PC-3 (cell line): Measurements from ENCODE around the gene BTN1A1. TPM values are rescaled to one million over a fixed set of nuclear protein-coding genes. Genes with fewer than 3 reads are reported as not detected.

Experiments used
- ATAC-seq: fragments of 200-7000 bp; cut with Tn5 transposase; 2 replicates; pipeline ENCODE4 v1.9.1; 2020; ENCODE audit warnings: mild to moderate bottlenecking, moderate library complexity
- BruUV-seq: library from RNA; stranded (reverse); fragments of 400-500 nt; replicated peaks from 2 replicates; lab custom pipeline; 2021; lab: Mats Ljungman, UMichigan
- CTCF ChIA-PET: fragments of 300-600 bp; sonication (Branson Sonifier 250); formaldehyde crosslinking; loops from one replicate; lab custom pipeline; 2022; ENCODE audit warnings: antibody characterized with exemption; lab: Charles Lee
- POLR2A ChIA-PET: fragments of 300-600 bp; sonication (Branson Sonifier 250); formaldehyde crosslinking; loops from one replicate; lab custom pipeline; 2022; ENCODE audit warnings: antibody characterized with exemption; ENCODE audit not compliant: unreplicated experiment; lab: Charles Lee
- DNase-seq: peaks from one replicate; pipeline ENCODE4 v3.0.0-alpha.2; 2015
- H2AFZ ChIP-seq: fragments of 300-600 bp; sonication (generic); 2 replicates; pipeline ENCODE4 v1.6.0; 2016; ENCODE audit warnings: antibody characterized with exemption, low read length
- H3F3A ChIP-seq: fragments of 300-600 bp; sonication (generic); one replicate; pipeline ENCODE4 v1.6.0; 2017; ENCODE audit warnings: antibody characterized with exemption, low read length, control low read depth, mild to moderate bottlenecking; ENCODE audit not compliant: unreplicated experiment
- H3K27ac ChIP-seq: fragments of 300-600 bp; sonication (generic); 2 replicates; pipeline ENCODE4 v1.5.1; 2016; ENCODE audit warnings: mild to moderate bottlenecking, low read length
- H3K27me3 ChIP-seq: fragments of 300-600 bp; sonication (generic); 2 replicates; pipeline ENCODE4 v1.6.1; 2016; ENCODE audit warnings: low read length, mixed read lengths
- H3K36me3 ChIP-seq: fragments of 300-600 bp; sonication (generic); 2 replicates; pipeline ENCODE4 v1.6.1; 2016; ENCODE audit warnings: low read depth, mixed run types, low read length, mixed read lengths
- H3K4me1 ChIP-seq: fragments of 300-600 bp; sonication (generic); 2 replicates; pipeline ENCODE4 v1.5.1; 2016; ENCODE audit warnings: low read length; ENCODE audit not compliant: insufficient read depth
- H3K4me2 ChIP-seq: fragments of 300-600 bp; sonication (generic); 2 replicates; pipeline ENCODE4 v1.6.0; 2016; ENCODE audit warnings: low read length
- H3K4me3 ChIP-seq: fragments of 300-600 bp; sonication (generic); 2 replicates; pipeline ENCODE4 v1.5.1; 2016; ENCODE audit warnings: mild to moderate bottlenecking, low read length, mixed read lengths
- H3K79me2 ChIP-seq: fragments of 300-600 bp; sonication (generic); 2 replicates; pipeline ENCODE4 v1.6.1; 2017; ENCODE audit warnings: low read length, mixed read lengths
- H3K9ac ChIP-seq: fragments of 300-600 bp; sonication (generic); 2 replicates; pipeline ENCODE4 v1.6.0; 2016; ENCODE audit warnings: mild to moderate bottlenecking, low read length
- H3K9me2 ChIP-seq: fragments of 300-600 bp; sonication (generic); replicated peaks from 2 replicates; pipeline ENCODE4 v1.6.1; 2016; ENCODE audit warnings: mixed run types, low read length, mixed read lengths
- H3K9me3 ChIP-seq: fragments of 300-600 bp; sonication (generic); 2 replicates; pipeline ENCODE4 v1.6.1; 2016; ENCODE audit warnings: low read length, mixed read lengths
- H4K20me1 ChIP-seq: fragments of 300-600 bp; sonication (generic); 2 replicates; pipeline ENCODE4 v1.6.1; 2016; ENCODE audit warnings: low read length, mixed read lengths
- EZH2 ChIP-seq: fragments of 300-600 bp; sonication (generic); IDR thresholded peaks from one replicate; pipeline ENCODE4 v1.6.1; 2017; ENCODE audit warnings: antibody characterized with exemption, mild to moderate bottlenecking, low read length; ENCODE audit not compliant: unreplicated experiment
- EZH2phosphoT487 ChIP-seq: fragments of 300-600 bp; sonication (generic); IDR thresholded peaks from 2 replicates; pipeline ENCODE4 v1.6.1; 2018; ENCODE audit warnings: mild to moderate bottlenecking, antibody characterized with exemption, low read length, borderline replicate concordance
- intact Hi-C: fragments of 100-400 bp; cut with micrococcal nuclease; formaldehyde crosslinking; loops from 2 replicates; pipeline ENCODE4 v1.9.0; 2023
- total RNA-seq: library from RNA; depleted of rRNA; stranded (reverse); fragments of >200 nt; gene quantifications from 2 replicates; pipeline ENCODE4 v1.2.3, GENCODE V29; 2014
- TF ChIP-seq, protein P1 (sequence below): fragments of 300-600 bp; sonication (generic); conservative IDR thresholded peaks from 2 replicates; pipeline ENCODE4 v1.5.1; 2017; ENCODE audit warnings: antibody characterized with exemption, low read depth, mild to moderate bottlenecking, low read length

BTN1A1 gene
- total RNA-seq, 1 experiment from 2014 or later, result not detected

GRCh38 chr6:26501482-26501986 lies 1.4 kb downstream of the BTN1A1 start:
- H3K27ac ChIP-seq, result no peak overlapping the region
- peaks cover 7% of the 10 kb centered on the region; the same call in 1 of the 2 replicates for H3K4me1 ChIP-seq
- BruUV-seq, result no TSS peak
- no peaks in the 10 kb centered on the region for H3K9me2 ChIP-seq
- no peaks in the 10 kb centered on the region for H3K27me3 ChIP-seq
- H3K9me3 ChIP-seq, result no peaks in the 10 kb centered on the region
- H2AFZ ChIP-seq, result no peak overlapping the region
- no peaks in the 10 kb centered on the region for H4K20me1 ChIP-seq
- H3K4me3 ChIP-seq, result no peak overlapping the region
- H3K36me3 ChIP-seq, result no peaks in the 10 kb centered on the region
- CTCF ChIA-PET, result no interaction called here
- intact Hi-C loops, result no loop called here
- no peak overlapping the region for H3K4me2 ChIP-seq
- no peak overlapping the region for H3K9ac ChIP-seq
- no peaks in the 10 kb centered on the region for H3F3A ChIP-seq
- ATAC-seq, result no peak
- no peak for TF ChIP-seq EZH2
- no peak for TF ChIP-seq EZH2phosphoT487
- TF ChIP-seq, protein P1, sequence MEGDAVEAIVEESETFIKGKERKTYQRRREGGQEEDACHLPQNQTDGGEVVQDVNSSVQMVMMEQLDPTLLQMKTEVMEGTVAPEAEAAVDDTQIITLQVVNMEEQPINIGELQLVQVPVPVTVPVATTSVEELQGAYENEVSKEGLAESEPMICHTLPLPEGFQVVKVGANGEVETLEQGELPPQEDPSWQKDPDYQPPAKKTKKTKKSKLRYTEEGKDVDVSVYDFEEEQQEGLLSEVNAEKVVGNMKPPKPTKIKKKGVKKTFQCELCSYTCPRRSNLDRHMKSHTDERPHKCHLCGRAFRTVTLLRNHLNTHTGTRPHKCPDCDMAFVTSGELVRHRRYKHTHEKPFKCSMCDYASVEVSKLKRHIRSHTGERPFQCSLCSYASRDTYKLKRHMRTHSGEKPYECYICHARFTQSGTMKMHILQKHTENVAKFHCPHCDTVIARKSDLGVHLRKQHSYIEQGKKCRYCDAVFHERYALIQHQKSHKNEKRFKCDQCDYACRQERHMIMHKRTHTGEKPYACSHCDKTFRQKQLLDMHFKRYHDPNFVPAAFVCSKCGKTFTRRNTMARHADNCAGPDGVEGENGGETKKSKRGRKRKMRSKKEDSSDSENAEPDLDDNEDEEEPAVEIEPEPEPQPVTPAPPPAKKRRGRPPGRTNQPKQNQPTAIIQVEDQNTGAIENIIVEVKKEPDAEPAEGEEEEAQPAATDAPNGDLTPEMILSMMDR, result no peak
- no peaks in the 10 kb centered on the region for H3K79me2 ChIP-seq
- DNase-seq, result no peak
- POLR2A ChIA-PET, result no interaction called here

DNA sequence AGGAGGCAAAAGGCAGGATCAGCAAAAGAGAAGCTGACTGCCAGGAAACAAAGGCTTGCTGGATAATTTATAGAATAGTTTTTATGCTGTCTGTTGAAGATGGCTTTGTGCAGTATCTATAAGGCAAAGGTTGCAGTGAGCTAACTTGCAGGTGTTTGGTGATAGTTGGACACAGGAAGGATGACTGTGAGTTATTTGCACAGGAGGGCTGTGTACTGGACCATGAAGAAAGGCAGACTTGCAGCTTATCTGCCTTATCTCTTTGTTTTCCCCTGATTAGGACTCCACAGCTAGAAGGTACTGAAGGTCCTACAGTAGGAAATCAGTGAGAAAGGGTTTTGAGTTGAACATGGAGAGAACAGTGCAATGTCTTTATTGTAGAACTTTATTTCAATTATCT lies 2.1 kb downstream of the BTN1A1 start:
- intact Hi-C loops, result no loop called here
- Histone ChIP-seq H3K36me3 (no peaks in the 10 kb centered on the region), H3K9ac (no peak overlapping the region), H3K9me2 (no peaks in the 10 kb centered on the region), H3K4me1 (peaks cover 7% of the 10 kb centered on the region; the same call in 1 of the 2 replicates), H3K9me3 (no peaks in the 10 kb centered on the region), H3K4me3 (no peak overlapping the region), H3K27me3 (no peaks in the 10 kb centered on the region), H3K79me2 (no peaks in the 10 kb centered on the region), H3K4me2 (no peak overlapping the region), H4K20me1 (no peaks in the 10 kb centered on the region), H3F3A (no peaks in the 10 kb centered on the region), H3K27ac (no peak overlapping the region), H2AFZ (no peak overlapping the region)
- ChIA-PET POLR2A (no interaction called here), CTCF (no interaction called here)
- TF ChIP-seq EZH2 (no peak), EZH2phosphoT487 (no peak)
- TF ChIP-seq, protein P1, result no peak
- peak; percentile 73 for ATAC-seq
- BruUV-seq, result no TSS peak
- DNase-seq, result peak; percentile 40

GRCh38 chr6:26502626-26503025 lies 2.5 kb downstream of the BTN1A1 start:
- no peak overlapping the region for H3K4me2 ChIP-seq
- no peaks in the 10 kb centered on the region for H3K9me2 ChIP-seq
- H3K4me3 ChIP-seq, result no peak overlapping the region
- no peak overlapping the region for H3K27ac ChIP-seq
- no peak overlapping the region for H2AFZ ChIP-seq
- no peak overlapping the region for H3K9ac ChIP-seq
- no TSS peak for BruUV-seq
- no peaks in the 10 kb centered on the region for H4K20me1 ChIP-seq
- POLR2A ChIA-PET, result no interaction called here
- H3K27me3 ChIP-seq, result no peaks in the 10 kb centered on the region
- ATAC-seq, result no peak
- H3K4me1 ChIP-seq, result peaks cover 7% of the 10 kb centered on the region; the same call in 1 of the 2 replicates
- H3K9me3 ChIP-seq, result no peaks in the 10 kb centered on the region
- intact Hi-C loops, result no loop called here
- no peak for TF ChIP-seq EZH2phosphoT487
- no peak for TF ChIP-seq EZH2
- TF ChIP-seq, protein P1, result no peak
- H3K36me3 ChIP-seq, result no peaks in the 10 kb centered on the region
- no peaks in the 10 kb centered on the region for H3K79me2 ChIP-seq
- no peak for DNase-seq
- no peaks in the 10 kb centered on the region for H3F3A ChIP-seq
- CTCF ChIA-PET, result no interaction called here
